Upper lobe of left lung (tissue), 4 donors: Measurements from ENCODE around the gene CHCHD1.

Source experiments
- EP300 ChIP-seq, 4 donors: sonication (generic); formaldehyde crosslinking; IDR thresholded peaks; one replicate each; pipeline ENCODE4 v1.5.1; 2017; ENCODE audit warnings: antibody characterized with exemption in 4 of 4, control low read depth in 2 of 4
- POLR2A ChIP-seq, 4 donors: fragments of 450-650 bp; IDR thresholded peaks; one replicate each; pipeline ENCODE4 v1.5.1; 2016 to 2017; ENCODE audit warnings: antibody characterized with exemption in 4 of 4, mild to moderate bottlenecking in 2 of 4
- POLR2AphosphoS5 ChIP-seq, 2 donors: sonication (generic); formaldehyde crosslinking; IDR thresholded peaks; one replicate each; pipeline ENCODE4 v1.5.1; 2017; ENCODE audit warnings: antibody characterized with exemption in 2 of 2
- TF ChIP-seq, protein P1 (sequence below), 6 experiments: fragments of 450-650 bp in 4 of 6; fragments of 200-600 bp in 2 of 6; sonication (generic) in 2 of 6; IDR thresholded peaks; one replicate each; pipeline ENCODE4 v1.5.1; 2016 to 2019; ENCODE audit warnings: antibody characterized with exemption in 6 of 6

DNA sequence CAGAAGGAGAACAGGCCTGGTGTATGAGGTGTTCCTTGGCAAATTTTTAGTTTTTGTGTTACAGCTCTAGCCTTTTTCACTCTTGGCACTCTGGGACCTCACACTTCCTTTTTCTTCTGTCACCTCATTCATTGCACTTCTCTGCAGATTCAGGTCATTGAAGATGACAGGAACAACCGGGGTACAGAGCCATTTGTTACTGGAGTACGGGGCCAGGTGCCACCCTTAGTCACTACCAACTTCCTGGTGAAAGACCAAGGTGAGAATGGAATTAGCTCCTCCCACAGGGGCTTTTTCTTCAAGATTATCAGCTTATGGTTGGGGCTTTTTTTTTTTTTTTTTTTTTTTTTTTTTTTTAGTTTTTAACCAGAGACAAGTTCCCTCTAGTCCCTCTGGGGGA is 18.5 kb upstream of the CHCHD1 start:
- TF ChIP-seq, protein P1, sequence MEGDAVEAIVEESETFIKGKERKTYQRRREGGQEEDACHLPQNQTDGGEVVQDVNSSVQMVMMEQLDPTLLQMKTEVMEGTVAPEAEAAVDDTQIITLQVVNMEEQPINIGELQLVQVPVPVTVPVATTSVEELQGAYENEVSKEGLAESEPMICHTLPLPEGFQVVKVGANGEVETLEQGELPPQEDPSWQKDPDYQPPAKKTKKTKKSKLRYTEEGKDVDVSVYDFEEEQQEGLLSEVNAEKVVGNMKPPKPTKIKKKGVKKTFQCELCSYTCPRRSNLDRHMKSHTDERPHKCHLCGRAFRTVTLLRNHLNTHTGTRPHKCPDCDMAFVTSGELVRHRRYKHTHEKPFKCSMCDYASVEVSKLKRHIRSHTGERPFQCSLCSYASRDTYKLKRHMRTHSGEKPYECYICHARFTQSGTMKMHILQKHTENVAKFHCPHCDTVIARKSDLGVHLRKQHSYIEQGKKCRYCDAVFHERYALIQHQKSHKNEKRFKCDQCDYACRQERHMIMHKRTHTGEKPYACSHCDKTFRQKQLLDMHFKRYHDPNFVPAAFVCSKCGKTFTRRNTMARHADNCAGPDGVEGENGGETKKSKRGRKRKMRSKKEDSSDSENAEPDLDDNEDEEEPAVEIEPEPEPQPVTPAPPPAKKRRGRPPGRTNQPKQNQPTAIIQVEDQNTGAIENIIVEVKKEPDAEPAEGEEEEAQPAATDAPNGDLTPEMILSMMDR (IDR thresholded peaks at IDR 0.05), result no peak
- TF ChIP-seq POLR2A (IDR thresholded peaks at IDR 0.05) (no peak), EP300 (IDR thresholded peaks at IDR 0.05) (no peak), POLR2AphosphoS5 (IDR thresholded peaks at IDR 0.05) (no peak)
